Activated T-helper 1 cell treated with anti-CD3 and anti-CD28 coated beads, Interleukin-12 subunit alpha, Interleukin-12 subunit beta, Interleukin-2, Interleukin-4 antibody, amounts not matched to agents 30 ng/mL and 10 ng/mL and 1 ng/mL, durations not matched to agents 14 hours and 24 hours and 36 hours (primary cell): ENCODE measurements around the gene EIF2B4. TPM values are rescaled to one million over a fixed set of nuclear protein-coding genes. Genes with fewer than 3 reads are reported as not detected.

Source experiments
- DNase-seq: peaks from one replicate; pipeline ENCODE4 v3.0.0; 2021; ENCODE audit warnings: low spot score
- H3K27ac Mint-ChIP-seq: one replicate; pipeline ENCODE4 v1.8.0; 2021; ENCODE audit warnings: mild to moderate bottlenecking, mixed read lengths
- H3K27me3 Mint-ChIP-seq: one replicate; pipeline ENCODE4 v1.8.0; 2022; ENCODE audit warnings: mild to moderate bottlenecking, moderate library complexity, mixed read lengths; ENCODE audit not compliant: insufficient read depth
- H3K36me3 Mint-ChIP-seq: one replicate; pipeline ENCODE4 v1.8.0; 2021; ENCODE audit warnings: low read depth, mixed read lengths
- H3K4me1 Mint-ChIP-seq: one replicate; pipeline ENCODE4 v1.8.0; 2021; ENCODE audit warnings: low read depth, mixed read lengths
- H3K4me3 Mint-ChIP-seq: one replicate; pipeline ENCODE4 v1.8.0; 2021; ENCODE audit warnings: mild to moderate bottlenecking, moderate library complexity, mixed read lengths
- H3K9me3 Mint-ChIP-seq: one replicate; pipeline ENCODE4 v1.8.0; 2021; ENCODE audit warnings: mixed read lengths
- intact Hi-C: fragments of 100-400 bp; cut with micrococcal nuclease; formaldehyde crosslinking; loops from one replicate; pipeline ENCODE4 v1.15.1; 2024
- total RNA-seq: library from RNA; stranded (reverse); gene quantifications from 2 replicates; pipeline ENCODE4 v1.2.3, GENCODE V29; 2022

Gene EIF2B4
- total RNA-seq, 1 donor from 2014 or later: 55.8 TPM

GRCh38 chr2:27316655-27317412, 53.3 kb downstream of the EIF2B4 start:
- peaks cover 10% of the 10 kb centered on the region for H3K4me1 Mint-ChIP-seq
- H3K36me3 Mint-ChIP-seq: peaks cover 5% of the 10 kb centered on the region
- no peaks in the 10 kb centered on the region for H3K9me3 Mint-ChIP-seq
- intact Hi-C loops: no loop called here
- H3K27ac Mint-ChIP-seq: no peak overlapping the region
- no peaks in the 10 kb centered on the region for H3K27me3 Mint-ChIP-seq
- H3K4me3 Mint-ChIP-seq: no peak overlapping the region
- no peak for DNase-seq

GRCh38 chr2:27315122-27315521, 55.0 kb downstream of the EIF2B4 start:
- no peak overlapping the region for H3K4me3 Mint-ChIP-seq
- H3K36me3 Mint-ChIP-seq: peaks cover 4% of the 10 kb centered on the region
- intact Hi-C loops: no loop called here
- no peaks in the 10 kb centered on the region for H3K9me3 Mint-ChIP-seq
- no peak for DNase-seq
- no peaks in the 10 kb centered on the region for H3K27me3 Mint-ChIP-seq
- H3K4me1 Mint-ChIP-seq: no peaks in the 10 kb centered on the region
- no peak overlapping the region for H3K27ac Mint-ChIP-seq

- H3K4me3 Mint-ChIP-seq: no peak overlapping the region
Observed at GRCh38 chr2:27314709-27315108, 55.4 kb downstream of the EIF2B4 start.

More at GRCh38 chr2:27314709-27315108, 55.4 kb downstream of the EIF2B4 start:
- Mint-ChIP-seq H3K4me1 (no peaks in the 10 kb centered on the region), H3K9me3 (no peaks in the 10 kb centered on the region), H3K36me3 (peaks cover 6% of the 10 kb centered on the region), H3K27ac (no peak overlapping the region), H3K27me3 (no peaks in the 10 kb centered on the region)
- no peak for DNase-seq
- intact Hi-C loops: no loop called here

Other genes starting within 250 kb of the EIF2B4 start
- 0.34 and 0.96 TPM in 2 replicates for gene ABHD1, start 246.5 kb downstream of the EIF2B4 start, total RNA-seq
- gene PREB, start 235.7 kb downstream of the EIF2B4 start, total RNA-seq: 95.9 and 97.1 TPM in 2 replicates
- not detected in 2 replicates for gene PRR30, start 230.9 kb downstream of the EIF2B4 start, total RNA-seq
- gene TCF23, start 221.3 kb downstream of the EIF2B4 start, total RNA-seq: not detected in 2 replicates
- 107 and 111 TPM in 2 replicates for gene ATRAID, start 158.3 kb downstream of the EIF2B4 start, total RNA-seq
- gene SLC5A6, start 158.1 kb downstream of the EIF2B4 start, total RNA-seq: 89.2 and 105 TPM in 2 replicates
- gene CAD, start 153.0 kb downstream of the EIF2B4 start, total RNA-seq: 135 and 138 TPM in 2 replicates
- gene SLC30A3, start 107.3 kb downstream of the EIF2B4 start, total RNA-seq: 2.1 and 2.2 TPM in 2 replicates
- not detected in 2 replicates for gene DNAJC5G, start 94.9 kb downstream of the EIF2B4 start, total RNA-seq
- gene TRIM54, start 87.9 kb downstream of the EIF2B4 start, total RNA-seq: 0.26 TPM in 1 of 2 replicates, not detected in the other
- 1.4 and 1.8 TPM in 2 replicates for gene UCN, start 61.9 kb downstream of the EIF2B4 start, total RNA-seq
- 85.9 and 89.9 TPM in 2 replicates for gene MPV17, start 47.2 kb downstream of the EIF2B4 start, total RNA-seq
- 86.3 and 86.6 TPM in 2 replicates for gene GTF3C2, start 13.6 kb downstream of the EIF2B4 start, total RNA-seq
- gene SNX17, start 278 bp upstream of the EIF2B4 start, total RNA-seq: 134 and 137 TPM in 2 replicates
- 14.5 and 16.2 TPM in 2 replicates for gene ZNF513, start 10.4 kb upstream of the EIF2B4 start, total RNA-seq
- gene PPM1G, start 39.3 kb upstream of the EIF2B4 start, total RNA-seq: 158 and 160 TPM in 2 replicates
- gene NRBP1, start 58.3 kb upstream of the EIF2B4 start, total RNA-seq: 99.7 and 106 TPM in 2 replicates
- 3.5 and 5.7 TPM in 2 replicates for gene KRTCAP3, start 72.0 kb upstream of the EIF2B4 start, total RNA-seq
- gene IFT172, start 119.4 kb upstream of the EIF2B4 start, total RNA-seq: 13.4 and 13.5 TPM in 2 replicates
- 0.10 TPM in 1 of 2 replicates, not detected in the other for gene FNDC4, start 124.9 kb upstream of the EIF2B4 start, total RNA-seq
- not detected in 2 replicates for gene GCKR, start 126.5 kb upstream of the EIF2B4 start, total RNA-seq
- 24.6 and 25.0 TPM in 2 replicates for gene ZNF512, start 212.7 kb upstream of the EIF2B4 start, total RNA-seq